Smooth muscle cell (in vitro differentiated cells): ENCODE data around the gene CAGE1. TPM values are rescaled to one million over a fixed set of nuclear protein-coding genes. Genes with fewer than 3 reads are reported as not detected.

Experiments used
- DNase-seq: peaks from one replicate; lab custom pipeline; 2025; ENCODE audit not compliant: unreplicated experiment; lab: John Stamatoyannopoulos, UW
- H2AFZ ChIP-seq: fragments of 200-600 bp; sonication (generic); 2 replicates; pipeline ENCODE4 v1.6.0; 2016; ENCODE audit warnings: antibody characterized with exemption, low read depth, mild to moderate bottlenecking
- H3F3A ChIP-seq: fragments of 200-600 bp; sonication (generic); 2 replicates; pipeline ENCODE4 v1.6.0; 2017; ENCODE audit warnings: antibody characterized with exemption, low read depth
- H3K27ac ChIP-seq: fragments of 200-600 bp; sonication (generic); 2 replicates; pipeline ENCODE4 v1.5.1; 2016; ENCODE audit warnings: low read depth, mild to moderate bottlenecking
- H3K27me3 ChIP-seq: fragments of 200-600 bp; sonication (generic); 2 replicates; pipeline ENCODE4 v1.6.1; 2016; ENCODE audit warnings: low read depth, mild to moderate bottlenecking
- H3K36me3 ChIP-seq: fragments of 200-600 bp; sonication (generic); 2 replicates; pipeline ENCODE4 v1.5.1; 2016; ENCODE audit warnings: low read depth
- H3K4me1 ChIP-seq: fragments of 200-600 bp; sonication (generic); 2 replicates; pipeline ENCODE4 v1.5.1; 2016; ENCODE audit warnings: low read depth
- H3K4me2 ChIP-seq: fragments of 200-600 bp; sonication (generic); 2 replicates; pipeline ENCODE4 v1.6.0; 2016; ENCODE audit warnings: mild to moderate bottlenecking
- H3K4me3 ChIP-seq: fragments of 200-600 bp; sonication (generic); 2 replicates; pipeline ENCODE4 v1.5.1; 2016; ENCODE audit warnings: mild to moderate bottlenecking
- H3K79me2 ChIP-seq: fragments of 200-600 bp; sonication (generic); 2 replicates; pipeline ENCODE4 v1.6.0; 2016; ENCODE audit warnings: low read depth, mild to moderate bottlenecking
- H3K9ac ChIP-seq: fragments of 200-600 bp; sonication (generic); 2 replicates; pipeline ENCODE4 v1.6.0; 2016; ENCODE audit warnings: low read depth
- H3K9me3 ChIP-seq: fragments of 200-600 bp; sonication (generic); replicated peaks from 2 replicates; pipeline ENCODE4 v1.5.1; 2016; ENCODE audit warnings: low read depth
- H4K20me1 ChIP-seq: fragments of 200-600 bp; sonication (generic); 2 replicates; pipeline ENCODE4 v1.6.0; 2016; ENCODE audit warnings: low read depth
- CTCF ChIP-seq: fragments of 200-600 bp; sonication (generic); IDR thresholded peaks from 2 replicates; pipeline ENCODE4 v1.5.1; 2017; ENCODE audit warnings: borderline replicate concordance, mild to moderate bottlenecking, antibody characterized with exemption; ENCODE audit not compliant: insufficient read depth, poor library complexity, severe bottlenecking
- WGBS: methylation state at CpG from one replicate; pipeline ENCODE4 v1.1.7; 2016; ENCODE audit warnings: low lambda C conversion rate; 5-methylcytosine and 5-hydroxymethylcytosine counted together
- polyA plus RNA-seq: library from polyadenylated mRNA; unstranded; fragments of >200 nt; fragmentation: Nextera tagmentation; extraction: Ambion mirVana; gene quantifications from 2 replicates; pipeline ENCODE4 v1.2.1, GENCODE V29; 2016
- total RNA-seq: library from RNA; depleted of rRNA; stranded (reverse); fragments of >200 nt; gene quantifications from 2 replicates; pipeline ENCODE4 v1.2.3, GENCODE V29; 2014

The CAGE1 gene
- total and polyA plus RNA-seq, 2 experiments from 2014 or later, result not detected

GRCh38 chr6:7331452-7331851 lies 58.1 kb downstream of the CAGE1 start:
- DNase-seq, result no peak
- 92% methylated on average over 7 of the region's 7 CpGs for WGBS
- no peak overlapping the region for H2AFZ ChIP-seq

GRCh38 chr6:7328243-7328642 lies 61.3 kb downstream of the CAGE1 start:
- WGBS, result 70% methylated on average over 2 of the region's 2 CpGs
- Histone ChIP-seq H3K4me2 (no peak overlapping the region), H2AFZ (no peak overlapping the region), H4K20me1 (no peaks in the 10 kb centered on the region), H3F3A (no peaks in the 10 kb centered on the region), H3K9ac (no peak overlapping the region), H3K9me3 (no peaks in the 10 kb centered on the region), H3K4me3 (no peak overlapping the region), H3K27ac (no peak overlapping the region), H3K27me3 (no peaks in the 10 kb centered on the region), H3K4me1 (no peaks in the 10 kb centered on the region), H3K36me3 (no peaks in the 10 kb centered on the region), H3K79me2 (no peaks in the 10 kb centered on the region)
- DNase-seq, result no peak
- no peak for TF ChIP-seq CTCF

More at GRCh38 chr6:7331452-7331851, 58.1 kb downstream of the CAGE1 start:
- Histone ChIP-seq H3K79me2 (no peaks in the 10 kb centered on the region), H3K27ac (no peak overlapping the region), H3F3A (no peaks in the 10 kb centered on the region), H3K9ac (no peak overlapping the region), H3K27me3 (no peaks in the 10 kb centered on the region), H3K4me2 (no peak overlapping the region), H3K4me3 (no peak overlapping the region), H3K36me3 (no peaks in the 10 kb centered on the region), H3K9me3 (no peaks in the 10 kb centered on the region), H3K4me1 (no peaks in the 10 kb centered on the region), H4K20me1 (no peaks in the 10 kb centered on the region)
- TF ChIP-seq CTCF, result no peak

- Histone ChIP-seq H3K9ac (no peak overlapping the region), H3K4me3 (no peak overlapping the region), H3F3A (no peaks in the 10 kb centered on the region), H3K79me2 (no peaks in the 10 kb centered on the region), H3K4me2 (no peak overlapping the region), H4K20me1 (no peaks in the 10 kb centered on the region), H3K36me3 (no peaks in the 10 kb centered on the region), H3K9me3 (no peaks in the 10 kb centered on the region), H2AFZ (no peak overlapping the region), H3K27me3 (no peaks in the 10 kb centered on the region), H3K4me1 (no peaks in the 10 kb centered on the region), H3K27ac (no peak overlapping the region)
- 89% methylated on average over 3 of the region's 3 CpGs for WGBS
- no peak for DNase-seq
- no peak for TF ChIP-seq CTCF
These were observed 63.8 kb downstream of the CAGE1 start for GRCh38 chr6:7325750-7326149.

- Histone ChIP-seq H3K4me3 (no peak overlapping the region), H3K9ac (no peak overlapping the region), H3F3A (no peaks in the 10 kb centered on the region), H4K20me1 (no peaks in the 10 kb centered on the region), H3K4me1 (no peaks in the 10 kb centered on the region), H2AFZ (no peak overlapping the region), H3K27me3 (no peaks in the 10 kb centered on the region), H3K36me3 (no peaks in the 10 kb centered on the region), H3K9me3 (no peaks in the 10 kb centered on the region), H3K4me2 (no peak overlapping the region), H3K79me2 (no peaks in the 10 kb centered on the region), H3K27ac (no peak overlapping the region)
- TF ChIP-seq CTCF, result no peak
- WGBS, result 98% methylated on average over 7 of the region's 7 CpGs
- DNase-seq, result no peak
These were observed 65.0 kb downstream of the CAGE1 start for GRCh38 chr6:7324520-7324919.
